Neural cell (in vitro differentiated cells): ENCODE measurements around the gene EFHB. TPM values are rescaled to one million over a fixed set of nuclear protein-coding genes. Genes with fewer than 3 reads are reported as not detected.

ENCODE experiments used
- H2AFZ ChIP-seq: fragments of 200-600, 300-800 bp; sonication (generic), shearing (Covaris generic); 2 replicates; pipeline ENCODE4 v1.6.0; 2014; ENCODE audit warnings: low read depth, mild to moderate bottlenecking, antibody characterized with exemption, low read length, moderate library complexity
- H3F3A ChIP-seq: fragments of 200-600 bp; shearing (Covaris generic); 2 replicates; pipeline ENCODE4 v1.6.1; 2016; ENCODE audit warnings: mild to moderate bottlenecking, moderate library complexity, mixed read lengths, antibody characterized with exemption, low read length; ENCODE audit not compliant: insufficient read depth, poor library complexity, severe bottlenecking
- H3K27ac ChIP-seq: fragments of 200-600, 300-800 bp; sonication (generic), shearing (Covaris generic); 2 replicates; pipeline ENCODE4 v1.5.1; 2014; ENCODE audit warnings: mild to moderate bottlenecking, low read length, moderate library complexity
- H3K27me3 ChIP-seq: fragments of 300-800, 200-600 bp; sonication (generic), shearing (Covaris generic); 2 replicates; pipeline ENCODE4 v1.6.0; 2014; ENCODE audit warnings: mild to moderate bottlenecking, low read depth, low read length, moderate library complexity; ENCODE audit not compliant: insufficient read depth
- H3K36me3 ChIP-seq: fragments of 300-800, 200-600 bp; sonication (generic), shearing (Covaris generic); 2 replicates; pipeline ENCODE4 v1.5.1; 2014; ENCODE audit warnings: mild to moderate bottlenecking, antibody characterized with exemption, low read length, moderate library complexity; ENCODE audit not compliant: insufficient read depth
- H3K4me2 ChIP-seq: fragments of 300-800, 200-600 bp; sonication (generic), shearing (Covaris generic); 2 replicates; pipeline ENCODE4 v1.6.0; 2014; ENCODE audit warnings: mild to moderate bottlenecking, low read length
- H3K4me3 ChIP-seq: fragments of 300-800, 200-600 bp; sonication (generic), shearing (Covaris generic); 2 replicates; pipeline ENCODE4 v1.5.1; 2014; ENCODE audit warnings: mild to moderate bottlenecking, low read length, moderate library complexity
- H3K79me2 ChIP-seq: fragments of 200-600 bp; shearing (Covaris generic); replicated peaks from 2 replicates; pipeline ENCODE4 v1.6.0; 2014; ENCODE audit warnings: mild to moderate bottlenecking, low read length, moderate library complexity; ENCODE audit not compliant: insufficient read depth
- H3K9ac ChIP-seq: fragments of 300-800, 200-600 bp; sonication (generic), shearing (Covaris generic); 2 replicates; pipeline ENCODE4 v1.6.1; 2016; ENCODE audit warnings: mild to moderate bottlenecking, low read length, mixed read lengths
- H3K9me2 ChIP-seq: fragments of 200-600 bp; shearing (Covaris generic); 2 replicates; pipeline ENCODE4 v1.6.1; 2016; ENCODE audit warnings: mild to moderate bottlenecking, low read length, mixed read lengths; ENCODE audit not compliant: insufficient read depth
- H3K9me3 ChIP-seq: fragments of 200-600, 300-800 bp; sonication (generic), shearing (Covaris generic); 2 replicates; pipeline ENCODE4 v1.6.1; 2016; ENCODE audit warnings: mild to moderate bottlenecking, mixed run types, low read length, moderate library complexity, mixed read lengths
- H4K20me1 ChIP-seq: fragments of 200-600 bp; shearing (Covaris generic); 2 replicates; pipeline ENCODE4 v1.6.1; 2016; ENCODE audit warnings: mild to moderate bottlenecking, mixed run types; ENCODE audit not compliant: insufficient read depth
- CTCF ChIP-seq: fragments of 450-650 bp; IDR thresholded peaks from 2 replicates; pipeline ENCODE4 v1.5.1; 2014; ENCODE audit warnings: antibody characterized with exemption, mild to moderate bottlenecking, moderate library complexity; ENCODE audit not compliant: poor library complexity, severe bottlenecking
- EP300 ChIP-seq: fragments of 450-650 bp; conservative IDR thresholded peaks from 2 replicates; pipeline ENCODE4 v1.6.1; 2014; ENCODE audit warnings: antibody characterized with exemption, mild to moderate bottlenecking, moderate library complexity; ENCODE audit not compliant: poor library complexity, severe bottlenecking
- EZH2 ChIP-seq: fragments of 200-600, 300-800 bp; shearing (Covaris generic), sonication (generic); IDR thresholded peaks from 2 replicates; pipeline ENCODE4 v1.6.1; 2014; ENCODE audit warnings: antibody characterized with exemption, low read length, borderline replicate concordance, mild to moderate bottlenecking; ENCODE audit not compliant: insufficient read depth, poor library complexity, severe bottlenecking
- MXI1 ChIP-seq: fragments of 450-650 bp; conservative IDR thresholded peaks from 2 replicates; pipeline ENCODE4 v1.6.1; 2014; ENCODE audit warnings: antibody characterized with exemption, mild to moderate bottlenecking; ENCODE audit not compliant: poor library complexity, severe bottlenecking
- POLR2AphosphoS5 ChIP-seq: IDR thresholded peaks from 2 replicates; pipeline ENCODE4 v1.6.1; 2012
- REST ChIP-seq: IDR thresholded peaks from 2 replicates; pipeline ENCODE4 v1.6.1; 2012; ENCODE audit warnings: borderline replicate concordance
- SMC3 ChIP-seq: fragments of 450-650 bp; conservative IDR thresholded peaks from 2 replicates; pipeline ENCODE4 v1.6.1; 2014; ENCODE audit warnings: antibody characterized with exemption, mild to moderate bottlenecking, moderate library complexity; ENCODE audit not compliant: poor library complexity
- TAF1 ChIP-seq: IDR thresholded peaks from 2 replicates; pipeline ENCODE4 v1.6.1; 2012; ENCODE audit warnings: low read depth
- polyA plus RNA-seq: library from polyadenylated mRNA; depleted of rRNA; stranded (reverse); fragments of >200 nt; gene quantifications from 2 replicates; pipeline ENCODE4 v1.2.3, GENCODE V29; 2014

The EFHB gene
- polyA plus RNA-seq, 1 donor from 2014 or later = 4.3 TPM

GRCh38 chr3:19970327-19970726 is 36.3 kb upstream of the EFHB start:
- no peak overlapping the region for H3K9ac ChIP-seq
- no peaks in the 10 kb centered on the region for H4K20me1 ChIP-seq
- H3K4me3 ChIP-seq = no peak overlapping the region
- TF ChIP-seq REST (no peak), CTCF (no peak)
- H3K4me2 ChIP-seq = no peak overlapping the region
- peaks cover 41% of the 10 kb centered on the region for H3K79me2 ChIP-seq
- no peaks in the 10 kb centered on the region for H3K27me3 ChIP-seq
- no peak overlapping the region for H2AFZ ChIP-seq
- no peaks in the 10 kb centered on the region for H3K9me3 ChIP-seq
- H3F3A ChIP-seq = no peaks in the 10 kb centered on the region
- no peaks in the 10 kb centered on the region for H3K9me2 ChIP-seq
- H3K36me3 ChIP-seq = no peaks in the 10 kb centered on the region
- H3K27ac ChIP-seq = no peak overlapping the region

GRCh38 chr3:19967812-19968211 is 33.8 kb upstream of the EFHB start:
- H3K4me2 ChIP-seq = no peak overlapping the region
- peaks cover 46% of the 10 kb centered on the region for H3K79me2 ChIP-seq
- H4K20me1 ChIP-seq = no peaks in the 10 kb centered on the region
- H3K9me2 ChIP-seq = no peaks in the 10 kb centered on the region
- H2AFZ ChIP-seq = no peak overlapping the region
- H3F3A ChIP-seq = no peaks in the 10 kb centered on the region
- no peaks in the 10 kb centered on the region for H3K9me3 ChIP-seq
- TF ChIP-seq SMC3 = no peak
- no peak for TF ChIP-seq MXI1
- no peak for TF ChIP-seq TAF1
- no peak for TF ChIP-seq POLR2AphosphoS5
- TF ChIP-seq EP300 = no peak
- TF ChIP-seq REST = no peak
- no peak for TF ChIP-seq CTCF
- no peak for TF ChIP-seq EZH2
- no peaks in the 10 kb centered on the region for H3K36me3 ChIP-seq
- H3K4me3 ChIP-seq = no peak overlapping the region
- H3K27me3 ChIP-seq = no peaks in the 10 kb centered on the region
- no peak overlapping the region for H3K27ac ChIP-seq
- H3K9ac ChIP-seq = no peak overlapping the region
